ENCODE measurements around the gene NEU4.
"Not testable (repeated sequence)": the region's sequence is repeated elsewhere in the genome, so short reads cannot be mapped to it uniquely, and the experiment has no call there.

NEU4 gene

DNA sequence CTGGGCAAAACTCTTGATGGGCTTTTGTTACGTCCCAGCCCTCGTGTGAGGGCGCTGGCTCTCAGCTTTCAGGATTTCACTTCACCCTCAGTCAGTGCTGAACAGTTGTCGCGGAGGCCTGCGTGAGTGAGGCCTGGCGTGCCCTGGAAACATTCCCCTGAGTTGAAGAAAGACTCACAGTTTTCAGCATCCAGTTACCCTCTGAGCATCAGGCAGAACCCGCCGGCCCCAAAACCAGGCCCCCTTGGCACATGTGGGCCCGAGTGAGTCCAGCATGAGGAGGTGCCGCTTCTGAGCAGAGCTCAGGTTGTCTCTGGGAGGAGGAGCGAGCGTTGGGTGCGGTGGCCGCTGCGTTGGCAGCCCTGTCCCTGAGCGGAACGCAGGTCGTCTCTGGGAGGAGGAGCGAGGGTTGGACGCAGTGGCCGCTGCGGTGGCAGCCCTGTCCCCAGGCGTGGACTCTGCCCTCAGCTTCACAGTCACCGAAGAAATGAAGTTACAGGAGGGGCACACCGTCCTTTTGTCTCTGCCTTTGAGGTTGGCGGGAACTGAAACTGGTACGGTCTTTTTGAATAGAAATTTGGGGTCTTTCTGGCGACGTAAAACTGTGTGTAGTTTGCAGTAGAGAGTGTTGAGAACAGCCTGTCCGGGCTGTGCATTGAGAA lies at the start of gene NEU4:
TSS of gene NEU4 (plus strand) at position 473 of the 662 bp plus-strand sequence. CDS start 5,292 bp downstream, outside the sequence.
- DNase-seq = no peak

GRCh38 chr2:241759893-241760292 lies 49.1 kb upstream of the NEU4 start:
- DNase-seq = not testable (repeated sequence)

- DNase-seq = no peak
Measured at GRCh38 chr2:241760301-241760771, 48.7 kb upstream of the NEU4 start.

GRCh38 chr2:241762321-241762932 lies 46.6 kb upstream of the NEU4 start:
- DNase-seq = no peak

DNA sequence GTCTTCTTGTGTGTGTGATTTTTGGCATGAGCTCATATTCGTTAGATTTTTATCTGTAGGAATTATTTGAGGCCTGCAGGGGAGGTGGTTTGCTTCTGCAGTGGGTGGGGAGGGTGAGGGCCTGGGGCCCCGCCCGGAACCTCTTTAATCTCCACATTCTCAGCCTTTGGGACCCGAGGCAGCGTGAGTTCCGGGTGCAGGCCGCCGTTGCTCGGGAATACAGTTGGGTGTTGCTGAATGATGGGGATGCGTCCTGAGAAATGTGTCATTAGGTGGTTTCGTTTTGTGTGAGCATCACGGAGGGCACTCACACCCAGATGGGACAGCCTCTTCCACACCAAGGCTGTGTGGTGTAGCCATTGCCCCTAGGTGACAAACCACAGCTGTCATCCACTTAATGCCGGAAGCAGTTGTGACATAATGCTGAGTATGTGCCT lies 46.0 kb upstream of the NEU4 start:
- no peak for DNase-seq

DNA sequence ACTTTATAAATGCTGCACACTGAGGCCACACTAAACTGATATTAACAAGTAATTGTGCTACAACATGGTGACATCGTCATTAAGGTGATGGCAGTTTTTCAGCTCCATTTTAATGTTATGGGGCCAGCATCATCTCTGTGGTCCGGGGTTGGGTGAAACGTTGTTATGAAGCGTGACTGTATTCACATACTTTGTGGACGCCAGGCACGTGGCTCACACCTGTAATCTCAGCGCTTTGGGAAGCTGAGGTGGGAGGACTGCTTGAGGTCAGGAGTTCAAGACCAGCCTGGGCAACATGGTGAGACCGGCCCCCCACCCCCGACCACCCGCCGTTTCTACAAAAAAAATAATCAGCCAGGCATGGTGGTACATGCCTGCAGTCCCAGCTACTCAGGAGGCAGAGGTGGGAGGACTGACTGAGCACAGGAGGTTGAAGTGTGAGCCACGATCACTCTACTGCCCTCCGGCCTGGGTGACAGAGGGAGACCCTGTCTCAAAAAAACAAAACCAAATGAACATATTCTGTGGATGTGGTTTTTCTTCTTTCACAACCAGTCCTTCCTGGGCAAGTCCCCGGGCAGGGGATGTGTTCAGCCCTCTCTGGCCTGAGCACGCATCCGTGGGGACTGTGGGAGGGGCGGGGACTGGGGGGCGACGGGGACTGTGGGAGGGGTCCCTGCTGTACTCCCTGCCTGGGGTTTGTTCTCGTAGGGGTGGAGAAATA lies 45.3 kb upstream of the NEU4 start:
- no peak for DNase-seq

DNA sequence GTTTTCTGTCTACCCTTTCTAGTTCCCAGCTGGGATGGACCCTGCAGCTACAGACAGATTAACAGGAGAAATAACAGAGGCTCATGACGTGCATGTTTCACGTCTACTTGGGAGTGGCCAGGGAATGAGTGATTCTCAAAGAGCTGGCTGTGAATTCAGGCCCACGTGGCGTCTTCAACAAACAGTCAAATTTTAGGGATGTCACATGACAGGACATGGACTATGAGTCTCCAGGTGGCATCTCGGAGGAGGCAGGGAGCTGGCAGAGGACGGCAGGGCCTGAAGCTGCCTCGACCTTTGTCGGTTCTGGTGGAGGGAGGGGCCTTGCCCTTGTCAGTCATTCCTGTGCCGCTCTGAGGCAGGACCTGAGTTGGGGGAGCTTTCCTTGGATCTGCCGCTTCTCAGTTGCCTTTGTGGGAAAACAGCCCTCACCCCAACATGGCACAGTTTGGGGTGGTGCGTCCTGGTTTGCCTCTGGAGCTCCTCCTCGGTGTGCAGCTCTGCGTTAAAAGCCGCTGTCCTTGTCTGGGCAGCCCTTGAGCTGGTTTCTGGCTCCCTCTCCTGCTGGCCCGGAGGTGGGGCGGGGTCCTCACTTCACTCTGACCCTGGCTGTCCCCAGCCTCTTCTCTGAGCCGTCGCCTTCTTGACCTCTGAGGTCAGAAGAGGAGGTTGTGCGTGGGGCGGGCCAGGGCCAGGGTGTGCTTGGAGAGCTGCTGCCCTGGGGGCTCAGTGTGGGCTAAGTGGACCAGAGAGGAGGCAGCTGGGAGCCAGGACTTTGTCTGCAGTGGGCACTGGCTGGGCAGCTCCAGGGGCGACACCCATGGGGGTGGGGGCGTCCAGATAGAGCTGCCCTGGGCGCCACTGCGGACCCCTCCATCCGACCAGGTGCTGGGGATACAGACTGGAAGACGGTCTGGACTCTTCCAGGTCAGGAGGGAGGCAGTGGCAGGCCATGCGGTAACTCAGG lies 44.4 kb upstream of the NEU4 start:
- DNase-seq = no peak

DNA sequence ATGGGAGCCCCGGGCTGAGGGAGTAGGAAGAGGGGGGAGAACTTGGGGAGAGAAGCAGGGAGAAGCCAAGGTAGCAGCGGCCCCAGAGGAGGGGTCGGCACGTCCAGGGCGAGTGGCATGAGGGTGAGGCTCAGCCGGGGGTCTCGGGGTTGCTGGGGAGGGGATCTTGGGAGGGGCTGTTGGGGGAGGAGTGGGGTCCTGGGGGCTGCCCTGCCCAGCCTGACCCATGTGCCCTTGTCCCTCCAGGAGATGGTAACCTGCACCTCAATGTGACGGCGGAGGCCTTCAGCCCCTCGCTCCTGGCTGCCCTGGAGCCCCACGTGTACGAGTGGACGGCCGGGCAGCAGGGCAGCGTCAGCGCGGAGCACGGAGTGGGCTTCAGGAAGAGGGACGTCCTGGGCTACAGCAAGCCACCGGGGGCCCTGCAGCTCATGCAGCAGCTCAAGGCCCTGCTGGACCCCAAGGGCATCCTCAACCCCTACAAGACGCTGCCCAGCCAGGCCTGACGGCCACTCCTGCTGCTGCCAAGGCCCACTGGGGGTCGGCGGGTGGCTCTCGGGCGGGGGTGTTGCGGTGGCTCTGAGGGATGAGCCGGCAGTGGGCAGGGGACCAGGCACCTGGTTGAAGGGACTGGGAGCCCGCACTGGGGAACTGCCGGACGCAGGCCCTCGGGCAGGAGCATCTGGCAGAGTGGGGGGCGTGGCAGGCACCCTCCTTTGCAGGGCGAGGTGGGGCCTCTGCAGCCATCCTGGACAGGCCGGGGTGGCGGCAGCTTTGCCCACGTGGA lies 41.3 kb upstream of the NEU4 start:
- no peak for DNase-seq

DNA sequence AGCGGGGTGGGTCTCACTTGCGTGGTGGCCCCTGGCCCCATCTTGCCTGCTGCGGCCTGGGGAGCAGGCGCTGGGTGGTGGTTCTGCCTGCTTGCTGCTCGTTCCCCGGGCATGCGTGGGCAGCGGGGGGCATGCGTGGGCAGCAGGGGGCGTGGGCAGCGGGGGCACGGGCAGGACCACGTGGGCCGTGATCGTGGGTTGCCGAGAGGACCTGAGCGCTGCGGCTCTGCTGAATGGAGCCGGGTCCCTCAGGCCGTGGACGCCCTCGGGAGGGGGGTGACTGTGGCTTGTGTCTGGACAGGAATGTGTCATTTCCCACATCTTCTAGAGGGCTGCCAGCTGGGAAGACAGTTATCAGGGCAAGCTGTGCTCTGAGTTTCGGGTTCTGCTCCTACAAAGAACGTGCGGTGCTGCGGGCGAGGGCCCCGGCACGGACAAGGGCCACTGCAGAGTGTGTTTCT lies 40.7 kb upstream of the NEU4 start:
- no peak for DNase-seq

- DNase-seq = no peak
Measured at GRCh38 chr2:241768850-241769249, 40.1 kb upstream of the NEU4 start.

- DNase-seq = no peak
Measured at GRCh38 chr2:241769819-241770184, 39.2 kb upstream of the NEU4 start.

GRCh38 chr2:241770185-241770935 lies 38.6 kb upstream of the NEU4 start:
- no peak for DNase-seq

- DNase-seq = no peak
Measured at GRCh38 chr2:241770936-241771285, 38.1 kb upstream of the NEU4 start.

DNA sequence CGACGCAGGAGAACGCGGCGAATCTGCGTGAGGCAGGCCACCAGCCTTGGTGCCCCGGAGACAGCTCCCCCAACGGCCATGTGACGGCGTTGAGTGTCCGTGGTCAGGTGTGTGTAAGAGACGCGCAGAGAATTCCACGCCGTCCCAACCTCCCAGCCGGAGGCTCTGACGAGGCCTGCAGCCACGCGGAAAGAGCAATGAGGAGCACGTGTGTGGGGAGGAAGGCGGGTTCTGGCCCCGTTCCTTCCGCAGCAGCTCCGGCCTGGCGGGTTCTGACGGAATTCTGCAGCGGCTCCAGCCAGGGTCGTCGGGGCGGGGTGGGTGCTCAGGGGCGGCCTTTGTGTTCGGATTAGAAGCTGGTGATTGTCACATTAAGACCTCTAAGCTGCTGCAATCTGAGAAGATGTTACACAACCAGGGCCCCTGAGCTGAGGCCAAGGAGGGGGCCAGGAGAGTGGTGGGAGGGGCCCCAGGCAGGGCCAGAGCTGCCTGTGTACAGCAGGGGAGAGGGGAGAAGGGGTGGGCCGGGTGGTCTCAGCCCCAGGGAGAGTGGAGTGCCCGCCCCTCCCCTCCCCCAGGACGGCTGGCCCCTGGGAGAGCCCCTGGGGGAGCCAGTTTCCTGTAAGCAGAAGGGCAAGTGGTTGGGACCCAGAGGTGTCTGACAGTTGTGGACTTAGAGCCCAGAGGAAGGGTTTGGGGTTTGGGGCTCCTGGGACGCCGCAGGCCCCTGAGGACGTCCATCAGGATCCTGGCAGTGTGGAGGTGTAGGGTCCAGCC lies 37.5 kb upstream of the NEU4 start:
- DNase-seq = no peak

GRCh38 chr2:241772063-241772499 lies 36.9 kb upstream of the NEU4 start:
- no peak for DNase-seq

DNA sequence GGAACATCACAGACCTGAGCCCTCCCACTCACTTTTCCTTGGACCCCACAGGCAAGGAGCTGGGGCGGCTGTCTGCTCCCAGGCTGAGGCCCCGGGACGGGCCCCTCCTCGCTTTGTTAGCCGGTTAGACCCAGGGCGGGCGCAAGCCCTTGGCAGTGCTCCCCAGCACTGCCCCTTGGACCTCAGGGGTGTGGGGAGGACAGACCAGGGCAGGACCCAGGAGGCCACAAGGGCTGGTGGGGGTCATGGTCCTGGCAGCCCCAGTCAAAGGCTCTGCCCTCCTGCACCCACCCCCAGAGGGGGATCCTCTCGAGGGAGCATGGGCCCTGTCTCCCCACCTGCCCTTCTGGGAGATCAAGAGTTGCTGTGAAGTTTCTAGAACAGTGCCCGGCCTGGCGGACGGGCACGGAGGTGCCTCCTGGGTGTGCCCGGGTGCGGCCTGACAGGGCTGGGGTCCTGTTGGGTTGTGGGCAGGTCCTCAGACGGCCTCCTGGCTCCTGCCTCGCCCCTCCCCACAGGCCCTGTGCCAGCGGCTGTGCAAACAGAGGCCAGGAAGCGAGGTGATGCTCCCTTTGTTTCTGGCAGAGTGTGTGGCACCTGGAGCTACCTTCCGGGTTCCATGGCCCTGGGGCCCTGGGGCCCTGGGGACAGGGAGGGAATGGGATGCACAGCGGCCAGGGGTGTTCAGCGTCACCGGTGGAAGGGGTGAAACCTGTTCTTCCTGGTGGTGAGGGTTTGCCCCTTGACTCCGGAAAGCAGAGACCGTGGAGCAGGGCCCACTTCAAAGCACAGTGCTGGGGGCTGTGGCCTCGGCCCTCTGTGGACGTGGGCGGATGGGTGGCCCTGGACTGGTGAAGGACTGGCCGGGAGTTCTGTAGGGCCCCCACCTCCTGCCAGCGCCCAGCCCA lies 35.2 kb upstream of the NEU4 start:
- DNase-seq = no peak

- DNase-seq = no peak
Measured at GRCh38 chr2:241774419-241775222, 34.4 kb upstream of the NEU4 start.

All from NCI-H526 treated with DMSO at 0.1 percent for 48 hours (cell line).